ENCODE measurements around the gene SYT3. TPM values are rescaled to one million over a fixed set of nuclear protein-coding genes. Genes with fewer than 3 reads are reported as not detected.
"Not testable (repeated sequence)": the region's sequence is repeated elsewhere in the genome, so short reads cannot be mapped to it uniquely, and the experiment has no call there.

Gene SYT3
- total and polyA plus RNA-seq, 2 of the 13 experiments (the other 11 are each of a cell fraction or from before 2014, with no cell fraction given) = not detected

- TF ChIP-seq ZHX2 (IDR thresholded peaks at IDR 0.05; ENCODE audit: low read depth) = no peak
- TF ChIP-seq ZHX2 (CRISPR knock-in tag; IDR thresholded peaks at IDR 0.05; ENCODE audit: borderline replicate concordance) = no peak
- no peak for TF ChIP-seq MAFK (conservative IDR thresholded peaks at IDR 0.05 in 1 of 2, IDR thresholded peaks at IDR 0.05 in 1 of 2; ENCODE audit: low read length in 2 of 2)
- TF ChIP-seq RORA (CRISPR knock-in tag; IDR thresholded peaks at IDR 0.05) = no peak
Measured at GRCh38 chr19:50624949-50625600, 14.6 kb downstream of the SYT3 start (continued).

- BruUV-seq (replicated peaks); H3K9ac ChIP-seq (ENCODE audit: insufficient read depth, low read depth, low read length); H3K27ac ChIP-seq (ENCODE audit: extremely low read length, insufficient read depth, low read length); H3K4me2 ChIP-seq (ENCODE audit: low read depth, low read length); DNase-seq (ENCODE audit: low spot score); H4K20me1 ChIP-seq (ENCODE audit: insufficient read depth, low read length); H3K9me3 ChIP-seq (ENCODE audit: low read length); in situ Hi-C loops (cut with HindIII; ENCODE audit: extremely low pct_ligation_motif_present, low pct_unique_long_range_greater_than_20kb); CTCF ChIA-PET (ENCODE audit: low intra/inter-chr PET ratio, low total read pairs); H3K36me3 ChIP-seq (replicated peaks in 1 of 2; ENCODE audit: control insufficient read depth in 1 of 2, insufficient read depth in 2 of 2, low read length in 2 of 2); POLR2A ChIA-PET; H3K79me2 ChIP-seq (ENCODE audit: insufficient read depth, low read length); intact Hi-C loops (cut with micrococcal nuclease; ENCODE audit: unreplicated experiment); FAIRE-seq; ATAC-seq; H3K4me1 ChIP-seq (ENCODE audit: insufficient read depth, low read length); H2AFZ ChIP-seq (ENCODE audit: low read length); H3K27me3 ChIP-seq (ENCODE audit: control insufficient read depth in 1 of 2, insufficient read depth in 2 of 2, low read length in 2 of 2); H3K4me3 ChIP-seq (replicated peaks in 1 of 3; ENCODE audit: insufficient read depth in 1 of 3, low read depth in 2 of 3, low read length in 3 of 3): not testable (repeated sequence)
- WGBS (ENCODE audit: low lambda C conversion rate) = no CpG with 5 or more reads among the region's 5 CpGs
Measured at GRCh38 chr19:50620394-50620906, 19.2 kb downstream of the SYT3 start.

- CTCF ChIA-PET (ENCODE audit: low intra/inter-chr PET ratio, low total read pairs); POLR2A ChIA-PET; BruUV-seq (replicated peaks): not testable (repeated sequence)
Measured at GRCh38 chr19:50619184-50619583, 20.5 kb downstream of the SYT3 start.

More at GRCh38 chr19:50619184-50619583, 20.5 kb downstream of the SYT3 start:
- intact Hi-C loops (cut with micrococcal nuclease; ENCODE audit: unreplicated experiment); H3K4me2 ChIP-seq (ENCODE audit: low read depth, low read length); FAIRE-seq; H3K4me1 ChIP-seq (ENCODE audit: insufficient read depth, low read length); H3K79me2 ChIP-seq (ENCODE audit: insufficient read depth, low read length); DNase-seq (ENCODE audit: low spot score); H3K36me3 ChIP-seq (replicated peaks in 1 of 2; ENCODE audit: control insufficient read depth in 1 of 2, insufficient read depth in 2 of 2, low read length in 2 of 2); ATAC-seq; H3K9ac ChIP-seq (ENCODE audit: insufficient read depth, low read depth, low read length); H4K20me1 ChIP-seq (ENCODE audit: insufficient read depth, low read length); H3K27ac ChIP-seq (ENCODE audit: extremely low read length, insufficient read depth, low read length); H3K4me3 ChIP-seq (replicated peaks in 1 of 3; ENCODE audit: insufficient read depth in 1 of 3, low read depth in 2 of 3, low read length in 3 of 3); in situ Hi-C loops (cut with HindIII; ENCODE audit: extremely low pct_ligation_motif_present, low pct_unique_long_range_greater_than_20kb); H2AFZ ChIP-seq (ENCODE audit: low read length); H3K27me3 ChIP-seq (ENCODE audit: control insufficient read depth in 1 of 2, insufficient read depth in 2 of 2, low read length in 2 of 2); H3K9me3 ChIP-seq (ENCODE audit: low read length): not testable (repeated sequence)
- WGBS (ENCODE audit: low lambda C conversion rate) = 45% methylated on average over 5 of the region's 5 CpGs

All from HepG2 (cell line).